GM19193 (cell line): ENCODE results near the gene UBASH3A.

Experiments used
- POLR2A ChIP-seq: IDR thresholded peaks from 4 replicates; pipeline ENCODE4 v1.6.1; 2011; ENCODE audit not compliant: insufficient read depth, insufficient read length; ENCODE audit errors: extremely low read depth

UBASH3A gene

GRCh38 chr21:42424914-42425541 lies 21.3 kb downstream of the UBASH3A start:
- TF ChIP-seq POLR2A: no peak

GRCh38 chr21:42425591-42425990 lies 21.9 kb downstream of the UBASH3A start:
- TF ChIP-seq POLR2A: no peak

- no peak for TF ChIP-seq POLR2A
These were observed 22.7 kb downstream of the UBASH3A start for GRCh38 chr21:42426424-42426823.

- no peak for TF ChIP-seq POLR2A
These were observed 23.3 kb downstream of the UBASH3A start for GRCh38 chr21:42426876-42427480.

- TF ChIP-seq POLR2A: no peak
These were observed 24.2 kb downstream of the UBASH3A start for GRCh38 chr21:42427809-42428419.

GRCh38 chr21:42429021-42429420 lies 25.3 kb downstream of the UBASH3A start:
- no peak for TF ChIP-seq POLR2A

GRCh38 chr21:42429856-42430255 lies 26.2 kb downstream of the UBASH3A start:
- TF ChIP-seq POLR2A: no peak

- no peak for TF ChIP-seq POLR2A
These were observed 26.8 kb downstream of the UBASH3A start for GRCh38 chr21:42430521-42430920.

GRCh38 chr21:42431196-42431595 lies 27.5 kb downstream of the UBASH3A start:
- no peak for TF ChIP-seq POLR2A

- TF ChIP-seq POLR2A: no peak
These were observed 29.0 kb downstream of the UBASH3A start for GRCh38 chr21:42432695-42433094.

GRCh38 chr21:42433946-42434551 lies 30.3 kb downstream of the UBASH3A start:
- no peak for TF ChIP-seq POLR2A

GRCh38 chr21:42434884-42435283 lies 31.2 kb downstream of the UBASH3A start:
- TF ChIP-seq POLR2A: no peak

GRCh38 chr21:42435401-42435800 lies 31.7 kb downstream of the UBASH3A start:
- TF ChIP-seq POLR2A: no peak

GRCh38 chr21:42435833-42436232 lies 32.1 kb downstream of the UBASH3A start:
- no peak for TF ChIP-seq POLR2A

- TF ChIP-seq POLR2A: no peak
These were observed 33.2 kb downstream of the UBASH3A start for GRCh38 chr21:42436914-42437313.

GRCh38 chr21:42437786-42438185 lies 34.1 kb downstream of the UBASH3A start:
- TF ChIP-seq POLR2A: no peak
